Muscle of arm (tissue), 12 donors: ENCODE data around the gene TNIP2. TPM values are rescaled to one million over a fixed set of nuclear protein-coding genes. Genes with fewer than 3 reads are reported as not detected.

Experiments
- DNase-seq: peaks from one replicate; pipeline ENCODE4 v3.0.0-alpha.2; 2013
- polyA plus RNA-seq, 12 donors: library from polyadenylated mRNA; unstranded; fragments of 120-200 nt; gene quantifications; one replicate each; pipeline ENCODE4 v1.2.1, GENCODE V29; 2013; ENCODE audit not compliant: insufficient read length in 12 of 12

TNIP2 gene
- polyA plus RNA-seq, 12 donors, result 9.2 to 15.3 (median 13.7) TPM; not detected in 1

- no peak for DNase-seq
These were observed 40.0 kb upstream of the TNIP2 start for GRCh38 chr4:2795893-2796848.

- DNase-seq, result no peak
These were observed 39.3 kb upstream of the TNIP2 start for GRCh38 chr4:2795300-2795892.

GRCh38 chr4:2794486-2795299, 38.6 kb upstream of the TNIP2 start:
- DNase-seq, result no peak

GRCh38 chr4:2793586-2794485, 37.7 kb upstream of the TNIP2 start:
- no peak for DNase-seq

GRCh38 chr4:2792711-2793585, 36.8 kb upstream of the TNIP2 start, which contains the start of gene SH3BP2:
SH3BP2 (plus strand) TSS chr4:2793085; CDS start chr4:2820618, 27,533 bp downstream.
- DNase-seq, result no peak

- no peak for DNase-seq
These were observed 36.2 kb upstream of the TNIP2 start for GRCh38 chr4:2792396-2792710.

GRCh38 chr4:2791518-2792395, 35.6 kb upstream of the TNIP2 start:
- DNase-seq, result no peak

- no peak for DNase-seq
These were observed 34.7 kb upstream of the TNIP2 start for GRCh38 chr4:2790583-2791517.

- DNase-seq, result no peak
These were observed 33.9 kb upstream of the TNIP2 start for GRCh38 chr4:2789793-2790582.

GRCh38 chr4:2789351-2789750, 33.2 kb upstream of the TNIP2 start:
- no peak for DNase-seq

GRCh38 chr4:2788532-2789103, 32.5 kb upstream of the TNIP2 start:
- no peak for DNase-seq

- DNase-seq, result no peak
These were observed 32.0 kb upstream of the TNIP2 start for GRCh38 chr4:2788101-2788500.

GRCh38 chr4:2787230-2788100, 31.3 kb upstream of the TNIP2 start:
- DNase-seq, result no peak

- no peak for DNase-seq
These were observed 30.7 kb upstream of the TNIP2 start for GRCh38 chr4:2786794-2787229.

- DNase-seq, result no peak
These were observed 30.1 kb upstream of the TNIP2 start for GRCh38 chr4:2786152-2786671.
